GM18511 (cell line): ENCODE measurements around the gene ALKBH1.

ENCODE experiments used
- ATAC-seq: cut with Tn5 transposase; IDR thresholded peaks from one replicate; pipeline ENCODE4 v1.9.1; 2021; ENCODE audit warnings: mild to moderate bottlenecking, moderate library complexity; ENCODE audit not compliant: unreplicated experiment

ALKBH1 gene

DNA sequence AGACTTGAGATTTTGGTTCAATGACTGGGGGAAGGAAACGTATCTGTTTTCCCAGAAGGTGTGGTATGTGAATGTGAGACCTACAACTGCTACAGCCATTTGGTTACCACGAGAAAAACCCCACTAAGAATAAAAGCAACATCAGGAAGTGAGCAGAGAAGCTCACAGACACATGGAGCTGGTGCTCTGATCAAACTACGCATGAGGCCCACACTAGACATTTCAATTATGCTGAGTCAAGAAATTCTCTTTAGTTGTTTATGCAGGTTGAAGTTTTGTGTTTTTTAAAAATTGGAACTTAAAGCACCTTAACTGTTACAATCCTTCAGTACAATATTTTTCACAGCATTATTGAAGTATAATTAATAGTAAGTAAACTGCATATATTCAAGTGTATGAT, 82.5 kb downstream of the ALKBH1 start:
- ATAC-seq: no peak

DNA sequence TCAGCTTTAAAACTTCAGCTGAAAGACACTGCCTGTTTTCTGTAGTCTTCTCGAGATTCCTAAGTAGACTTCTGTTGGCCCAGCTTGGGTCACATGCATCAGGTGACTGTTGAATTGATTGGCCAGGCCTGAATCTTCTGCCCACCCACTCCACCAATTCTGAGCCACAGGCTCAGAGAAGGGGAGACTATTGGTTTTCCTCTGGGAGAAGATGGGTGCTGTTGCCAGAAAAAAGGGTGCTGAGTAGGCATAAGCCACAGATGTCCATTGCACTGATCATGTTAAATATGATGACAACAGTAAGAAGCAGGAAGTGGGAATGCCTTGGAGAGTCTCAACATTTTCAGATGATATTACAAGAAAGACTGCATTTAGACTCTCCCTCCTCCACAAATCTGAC, 84.6 kb downstream of the ALKBH1 start:
- ATAC-seq: no peak
